Measurements from ENCODE around the gene UNC45A.
A peak's percentile ranks its signal among the peaks of the same experiment; 100 is the strongest.
"Not testable (repeated sequence)": the region's sequence is repeated elsewhere in the genome, so short reads cannot be mapped to it uniquely, and the experiment has no call there.

The UNC45A gene

DNA sequence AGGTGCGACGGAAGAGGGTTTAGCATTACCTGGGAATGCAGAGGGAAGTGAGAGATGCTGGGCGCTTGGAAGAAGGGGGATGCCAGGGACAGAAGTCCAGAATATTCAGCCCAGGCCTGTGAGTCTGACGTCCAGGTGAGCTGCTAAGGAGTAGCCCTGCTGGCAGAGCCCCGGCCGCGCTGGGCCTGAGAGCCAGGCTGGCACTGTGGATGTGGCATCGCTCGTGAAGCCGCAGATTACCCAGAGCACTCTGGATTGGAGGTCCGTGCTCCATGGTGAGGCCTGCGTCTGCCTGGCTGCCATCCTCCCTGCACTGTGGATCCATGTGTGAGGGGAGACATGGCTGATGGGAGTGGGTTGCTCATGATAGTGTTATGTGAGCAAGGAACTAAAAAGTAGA is 17.5 kb upstream of the UNC45A start:
- in situ Hi-C loops (cut with MboI; ENCODE audit: low sequenced_read_pairs, unreplicated experiment): no loop called here
- DNase-seq (ENCODE audit: low spot score): no peak
- TF ChIP-seq, protein P1, sequence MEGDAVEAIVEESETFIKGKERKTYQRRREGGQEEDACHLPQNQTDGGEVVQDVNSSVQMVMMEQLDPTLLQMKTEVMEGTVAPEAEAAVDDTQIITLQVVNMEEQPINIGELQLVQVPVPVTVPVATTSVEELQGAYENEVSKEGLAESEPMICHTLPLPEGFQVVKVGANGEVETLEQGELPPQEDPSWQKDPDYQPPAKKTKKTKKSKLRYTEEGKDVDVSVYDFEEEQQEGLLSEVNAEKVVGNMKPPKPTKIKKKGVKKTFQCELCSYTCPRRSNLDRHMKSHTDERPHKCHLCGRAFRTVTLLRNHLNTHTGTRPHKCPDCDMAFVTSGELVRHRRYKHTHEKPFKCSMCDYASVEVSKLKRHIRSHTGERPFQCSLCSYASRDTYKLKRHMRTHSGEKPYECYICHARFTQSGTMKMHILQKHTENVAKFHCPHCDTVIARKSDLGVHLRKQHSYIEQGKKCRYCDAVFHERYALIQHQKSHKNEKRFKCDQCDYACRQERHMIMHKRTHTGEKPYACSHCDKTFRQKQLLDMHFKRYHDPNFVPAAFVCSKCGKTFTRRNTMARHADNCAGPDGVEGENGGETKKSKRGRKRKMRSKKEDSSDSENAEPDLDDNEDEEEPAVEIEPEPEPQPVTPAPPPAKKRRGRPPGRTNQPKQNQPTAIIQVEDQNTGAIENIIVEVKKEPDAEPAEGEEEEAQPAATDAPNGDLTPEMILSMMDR (IDR thresholded peaks at IDR 0.05; ENCODE audit: borderline replicate concordance, control extremely low read depth, extremely low read depth, insufficient read depth, missing control alignments): no peak

DNA sequence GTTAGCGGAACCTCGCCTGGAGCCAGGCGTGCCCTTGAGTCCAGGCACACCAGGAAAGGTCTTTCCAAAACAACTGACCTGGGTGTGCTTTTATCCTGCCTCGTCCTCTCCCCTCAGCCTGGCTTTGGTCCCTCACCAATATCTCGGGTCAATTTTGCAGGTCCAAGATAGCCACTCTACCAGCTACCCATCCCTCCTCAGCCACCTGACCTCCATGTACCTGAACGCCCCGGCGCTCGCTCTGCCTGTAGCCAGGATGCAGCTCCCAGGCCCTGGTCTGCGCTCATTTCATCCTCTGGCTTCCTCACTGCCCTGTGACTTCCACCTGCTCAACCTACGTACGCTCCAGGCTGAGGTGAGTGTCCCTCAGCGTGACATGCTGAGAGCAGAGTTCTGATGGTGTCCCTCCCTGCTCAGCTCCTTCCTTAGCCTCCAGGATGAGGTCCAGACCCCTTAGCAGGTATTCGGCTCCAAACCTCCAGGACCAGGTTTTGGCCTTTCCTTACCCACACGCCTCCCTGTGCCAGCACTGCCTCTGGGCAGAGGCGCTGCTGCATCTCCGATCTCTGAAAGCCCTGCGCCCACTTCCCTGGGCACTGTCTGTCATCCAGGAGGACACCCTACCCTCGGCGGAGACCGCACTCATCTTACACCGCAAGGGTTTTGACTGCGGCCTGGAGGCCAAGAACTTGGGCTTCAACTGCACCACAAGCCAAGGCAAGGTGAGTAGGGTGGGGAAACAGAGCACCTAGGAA is 16.9 kb upstream of the UNC45A start:
- no peak for DNase-seq (ENCODE audit: low spot score)
- TF ChIP-seq, protein P1 (IDR thresholded peaks at IDR 0.05; ENCODE audit: borderline replicate concordance, control extremely low read depth, extremely low read depth, insufficient read depth, missing control alignments): no peak
- in situ Hi-C loops (cut with MboI; ENCODE audit: low sequenced_read_pairs, unreplicated experiment): no loop called here

DNA sequence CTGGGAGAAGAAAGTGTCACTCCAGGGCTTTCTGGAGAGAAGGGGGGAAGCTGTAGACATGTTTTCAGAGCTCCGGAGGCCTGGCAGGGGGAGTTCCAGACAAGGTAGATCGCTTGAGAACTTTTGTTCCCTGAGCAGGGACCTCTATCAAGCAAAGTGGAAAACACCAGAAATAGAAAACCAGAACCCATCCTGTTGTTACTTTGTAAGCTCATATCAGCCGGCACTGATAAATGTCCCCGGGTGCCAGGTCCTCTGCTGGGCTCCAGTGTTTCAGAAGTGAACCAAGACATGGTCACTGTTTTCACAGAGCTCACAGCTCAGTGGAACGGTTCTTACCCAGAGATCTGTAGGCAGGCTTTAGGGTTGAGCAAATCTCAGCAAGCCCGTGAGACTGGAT is 16.2 kb upstream of the UNC45A start:
- in situ Hi-C loops (cut with MboI; ENCODE audit: low sequenced_read_pairs, unreplicated experiment): no loop called here
- TF ChIP-seq, protein P1 (IDR thresholded peaks at IDR 0.05; ENCODE audit: borderline replicate concordance, control extremely low read depth, extremely low read depth, insufficient read depth, missing control alignments): no peak
- DNase-seq (ENCODE audit: low spot score): no peak

DNA sequence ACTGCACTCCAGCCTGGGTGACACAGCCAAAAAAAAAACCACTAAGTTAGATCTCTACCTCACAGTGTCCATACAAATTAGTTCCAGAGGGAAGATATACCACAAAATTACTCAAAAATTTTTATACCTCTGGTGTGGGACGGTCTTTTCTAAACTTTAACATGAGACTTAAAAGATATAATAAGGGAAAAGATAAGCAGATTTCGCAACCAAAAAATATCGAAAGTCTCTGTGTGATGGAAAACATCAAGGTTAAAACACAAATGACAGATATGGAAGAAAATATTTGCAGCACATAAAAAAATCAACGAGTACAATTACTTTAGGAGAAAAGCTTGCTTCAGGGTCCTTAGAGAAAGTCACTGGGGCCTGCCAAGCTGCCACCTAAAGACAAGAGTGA is 13.2 kb upstream of the UNC45A start:
- in situ Hi-C loops (cut with MboI; ENCODE audit: low sequenced_read_pairs, unreplicated experiment): no loop called here
- DNase-seq (ENCODE audit: low spot score): no peak
- TF ChIP-seq, protein P1 (IDR thresholded peaks at IDR 0.05; ENCODE audit: borderline replicate concordance, control extremely low read depth, extremely low read depth, insufficient read depth, missing control alignments): no peak

DNA sequence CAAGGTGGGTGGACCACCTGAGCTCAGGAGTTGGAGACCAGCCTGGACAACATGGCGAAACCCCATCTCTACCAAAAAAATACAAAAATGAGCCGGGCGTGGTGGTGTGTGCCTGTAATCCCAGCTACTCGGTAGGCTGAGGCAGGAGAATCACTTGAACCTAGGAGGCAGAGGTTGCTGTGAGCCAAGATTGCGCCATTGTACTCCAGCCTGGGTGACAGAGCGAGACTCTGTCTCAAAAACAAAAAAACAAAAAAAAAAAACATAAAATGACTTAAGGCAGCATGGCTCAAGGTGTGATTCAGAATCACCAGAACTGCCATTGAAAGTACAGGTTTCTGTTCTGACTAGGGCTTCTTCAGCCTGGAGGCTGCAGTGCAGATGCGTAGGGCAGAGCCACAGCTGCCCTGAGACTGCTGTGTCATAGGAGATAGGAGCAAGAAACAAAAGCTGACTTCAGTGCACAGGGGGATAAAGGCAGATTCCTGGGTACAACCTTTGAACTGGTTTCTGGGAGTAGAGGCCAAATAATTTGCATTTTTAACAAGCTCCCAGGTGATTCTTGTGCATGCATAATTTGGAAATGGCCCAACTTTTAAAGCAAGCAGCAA is 12.3 kb upstream of the UNC45A start:
- in situ Hi-C loops (cut with MboI; ENCODE audit: low sequenced_read_pairs, unreplicated experiment): not testable (repeated sequence)
- DNase-seq (ENCODE audit: low spot score): peak; percentile 72

DNA sequence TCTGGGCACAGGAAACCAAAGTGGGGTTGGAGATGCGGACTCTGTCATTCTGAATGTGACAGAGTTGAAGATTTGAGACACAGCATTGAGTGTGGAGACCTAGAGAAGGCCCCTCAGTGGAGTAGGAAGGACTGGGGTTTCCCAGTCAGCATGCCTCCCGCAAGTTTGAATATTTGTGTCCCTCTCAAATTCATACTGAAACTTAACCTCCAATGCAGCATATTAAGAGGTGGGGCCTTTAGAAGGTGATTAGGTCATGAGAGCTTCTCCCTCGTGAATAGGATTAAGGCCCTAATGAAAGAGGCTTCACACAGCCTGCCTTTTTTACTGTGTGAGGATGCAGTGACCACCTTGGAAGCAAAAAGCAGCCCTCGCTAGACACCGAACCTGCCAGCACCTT is 10.7 kb upstream of the UNC45A start:
- DNase-seq (ENCODE audit: low spot score): peak; percentile 82
- in situ Hi-C loops (cut with MboI; ENCODE audit: low sequenced_read_pairs, unreplicated experiment): no loop called here
- TF ChIP-seq, protein P1 (IDR thresholded peaks at IDR 0.05; ENCODE audit: borderline replicate concordance, control extremely low read depth, extremely low read depth, insufficient read depth, missing control alignments): no peak

DNA sequence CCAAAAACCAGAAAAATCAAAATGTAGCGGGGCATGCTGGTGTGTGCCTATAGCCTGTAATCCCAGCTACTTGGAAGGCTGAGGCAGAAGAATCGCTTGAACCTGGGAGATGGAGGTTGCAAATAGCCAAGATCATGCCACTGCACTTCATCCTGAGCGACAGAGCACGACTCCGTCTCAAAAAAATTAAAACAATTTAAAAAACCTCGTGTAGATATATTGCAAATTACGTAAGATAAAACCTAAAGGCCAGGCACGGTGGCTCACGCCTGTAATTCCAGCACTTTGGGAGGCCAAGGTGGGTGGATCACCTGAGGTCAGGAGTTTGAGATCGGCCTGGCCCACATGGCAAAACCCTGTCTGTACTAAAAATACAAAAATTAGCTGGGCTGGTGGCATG is 8.3 kb upstream of the UNC45A start:
- DNase-seq (ENCODE audit: low spot score); in situ Hi-C loops (cut with MboI; ENCODE audit: low sequenced_read_pairs, unreplicated experiment): not testable (repeated sequence)

DNA sequence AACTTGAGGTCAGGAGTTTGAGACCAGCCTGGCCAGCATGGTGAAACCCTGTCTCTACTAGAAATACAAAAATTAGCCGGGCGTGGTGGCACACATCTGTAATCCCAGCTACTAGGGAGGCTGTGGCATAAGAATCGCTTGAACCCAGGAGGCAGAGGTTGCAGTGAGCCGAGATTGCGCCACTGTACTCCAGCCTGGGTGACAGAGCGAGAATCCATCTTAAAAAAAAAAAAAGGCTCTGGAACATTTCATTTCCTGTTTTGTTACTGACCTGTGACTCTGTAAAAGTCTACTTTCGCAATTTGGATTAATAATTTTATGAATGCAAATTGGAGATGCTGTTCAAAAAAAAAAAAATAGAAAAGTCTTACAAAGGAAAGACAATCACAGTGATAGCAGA is 7.0 kb upstream of the UNC45A start:
- DNase-seq (ENCODE audit: low spot score); in situ Hi-C loops (cut with MboI; ENCODE audit: low sequenced_read_pairs, unreplicated experiment): not testable (repeated sequence)
